Glomerular visceral epithelial cell (primary cell): ENCODE results near the gene LEUTX.
"Not testable (repeated sequence)": the region's sequence is repeated elsewhere in the genome, so short reads cannot be mapped to it uniquely, and the experiment has no call there.

Source experiments
- DNase-seq: peaks from one replicate; pipeline ENCODE4 v3.0.0-alpha.2; 2016; ENCODE audit errors: extremely low spot score

LEUTX gene, protein sequence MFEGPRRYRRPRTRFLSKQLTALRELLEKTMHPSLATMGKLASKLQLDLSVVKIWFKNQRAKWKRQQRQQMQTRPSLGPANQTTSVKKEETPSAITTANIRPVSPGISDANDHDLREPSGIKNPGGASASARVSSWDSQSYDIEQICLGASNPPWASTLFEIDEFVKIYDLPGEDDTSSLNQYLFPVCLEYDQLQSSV

GRCh38 chr19:39778763-39779162, at the start of gene LEUTX:
Gene LEUTX (plus strand): TSS chr19:39778854. CDS start chr19:39778921, 67 bp downstream.
- no peak for DNase-seq

GRCh38 chr19:39729594-39729993, 49.1 kb upstream of the LEUTX start:
- DNase-seq: no peak

DNA sequence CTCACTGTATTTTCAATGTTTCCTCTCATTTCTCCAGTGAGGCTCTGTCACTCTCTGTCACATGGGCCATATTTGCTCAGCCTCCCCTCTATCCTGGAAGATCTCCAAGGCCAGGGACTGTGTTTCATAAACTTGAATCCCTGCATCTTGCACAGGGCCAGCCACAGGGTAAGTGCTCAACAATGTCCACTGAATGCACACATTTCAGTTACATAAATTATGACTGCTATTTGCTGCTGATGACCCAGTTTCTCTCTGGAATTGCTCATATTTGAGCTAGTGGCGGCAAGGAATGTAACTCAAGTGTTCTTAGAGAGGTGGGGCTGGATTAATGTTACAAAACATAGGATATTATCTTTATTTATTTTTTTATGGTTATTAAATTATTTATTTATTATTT, 47.0 kb upstream of the LEUTX start:
- no peak for DNase-seq

- no peak for DNase-seq
Observed at GRCh38 chr19:39733841-39734240, 44.8 kb upstream of the LEUTX start.

GRCh38 chr19:39735688-39736087, 43.0 kb upstream of the LEUTX start:
- no peak for DNase-seq

DNA sequence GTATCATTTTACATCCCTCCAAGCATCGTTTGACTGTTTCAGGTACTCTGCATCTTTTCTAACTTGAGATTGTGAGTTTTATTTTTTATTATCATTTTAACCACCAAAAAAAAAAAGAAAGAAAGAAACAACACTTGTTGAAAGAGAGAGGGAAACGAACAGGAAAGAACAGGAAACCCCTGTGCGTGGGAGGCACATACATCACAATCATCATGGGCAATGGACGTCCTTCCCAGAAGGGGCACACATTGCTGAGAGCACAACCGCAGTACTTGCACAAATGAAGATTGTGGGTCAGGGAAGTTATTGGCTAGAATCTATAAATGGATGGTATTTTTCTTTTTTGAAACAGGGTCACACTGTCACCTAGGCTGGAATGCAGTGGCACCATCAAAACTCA, 42.6 kb upstream of the LEUTX start:
- no peak for DNase-seq

GRCh38 chr19:39737351-39737750, 41.3 kb upstream of the LEUTX start:
- no peak for DNase-seq

GRCh38 chr19:39737891-39738290, 40.8 kb upstream of the LEUTX start, which contains the start of gene CLC:
Gene CLC (minus strand): TSS chr19:39738029. CDS start chr19:39737952, 77 bp downstream.
- no peak for DNase-seq

DNA sequence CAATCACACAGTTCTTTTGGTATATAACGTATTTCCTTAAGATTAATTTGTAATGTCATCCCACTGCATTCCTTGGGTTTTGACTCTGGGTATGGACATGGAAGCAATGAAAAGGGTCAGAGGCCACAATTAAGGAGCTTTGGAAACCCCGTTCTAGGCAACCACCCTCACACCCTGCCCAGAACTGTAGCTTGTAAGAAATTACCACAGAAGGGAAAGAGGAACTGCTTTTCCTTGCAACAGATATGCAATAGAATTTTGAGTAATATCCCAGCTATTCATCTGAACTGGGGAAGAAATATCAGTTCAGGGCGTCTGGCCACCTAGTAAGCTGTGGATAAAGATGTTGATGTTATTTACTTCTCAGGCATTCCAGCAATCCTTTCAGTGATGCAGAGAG, 39.8 kb upstream of the LEUTX start:
- DNase-seq: no peak

- no peak for DNase-seq
Observed at GRCh38 chr19:39740395-39740794, 38.3 kb upstream of the LEUTX start.

DNA sequence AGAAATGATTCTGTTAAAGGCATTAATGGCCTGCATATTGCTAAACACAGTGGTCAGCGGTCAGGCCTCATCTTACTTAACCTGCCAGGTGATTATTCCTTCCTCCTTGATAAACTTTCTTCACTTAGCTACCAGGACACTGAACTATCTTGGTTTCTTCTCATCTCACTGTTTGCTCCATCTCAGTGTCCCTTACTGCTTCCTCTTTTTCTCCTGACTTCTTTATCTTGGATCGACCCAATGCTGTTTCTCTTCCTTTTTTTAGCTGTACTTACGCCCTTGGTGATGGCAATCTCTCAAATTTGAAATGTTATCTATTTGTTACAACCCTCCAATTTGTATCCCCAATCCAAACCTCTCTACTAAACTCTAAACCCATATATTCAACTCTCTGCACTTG, 33.0 kb upstream of the LEUTX start:
- no peak for DNase-seq

DNA sequence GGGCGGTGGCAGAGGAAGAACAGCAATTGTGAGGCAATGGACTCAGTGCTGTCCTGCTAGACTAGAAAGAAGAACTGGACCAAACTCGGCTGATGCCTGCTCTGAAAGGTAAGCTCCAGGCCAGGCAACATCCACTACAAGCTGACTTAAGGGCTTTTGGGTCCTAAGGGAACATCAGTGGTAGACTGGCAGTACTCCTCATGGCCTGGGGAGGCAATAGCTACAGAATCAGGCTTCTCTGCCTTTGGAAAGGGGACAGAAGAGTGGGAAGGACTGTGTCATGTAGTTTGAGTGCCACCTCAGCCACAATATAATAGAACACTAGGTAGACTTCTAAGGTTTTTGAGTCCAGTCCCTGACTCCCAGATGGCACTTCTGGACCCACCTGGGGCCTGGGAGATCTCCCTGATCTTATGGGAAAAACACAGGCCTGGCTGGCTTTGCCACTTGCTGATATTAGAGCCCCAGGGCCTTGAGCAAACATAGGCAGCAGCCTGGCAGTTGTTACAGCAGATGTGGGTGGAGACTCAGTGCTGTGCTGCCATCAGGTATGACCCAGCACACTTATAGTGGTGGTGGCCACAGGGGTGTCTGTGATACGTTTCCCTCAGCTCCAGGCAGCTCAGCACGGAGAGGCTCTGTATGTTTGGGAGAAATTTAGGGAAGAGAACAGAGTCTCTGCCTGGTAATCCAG, 31.7 kb upstream of the LEUTX start:
- no peak for DNase-seq

DNA sequence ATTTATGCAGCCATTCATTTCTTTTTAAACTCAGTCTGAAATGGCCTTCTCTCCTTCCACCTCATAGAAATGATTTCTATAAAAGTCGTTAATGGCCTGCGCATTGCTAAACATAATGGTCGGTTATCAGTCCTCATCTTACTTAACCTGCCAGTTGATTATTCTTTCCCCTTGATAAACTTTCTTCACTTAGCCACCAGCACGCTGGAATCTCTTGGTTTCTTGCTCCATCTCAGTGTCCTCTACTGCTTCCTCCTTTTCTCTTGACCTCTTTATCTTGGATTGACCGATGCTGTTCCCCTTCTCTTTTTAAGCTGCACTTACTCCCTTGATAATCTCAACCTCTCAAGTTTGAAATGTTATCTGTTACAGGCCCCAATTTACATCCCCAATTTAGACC, 28.7 kb upstream of the LEUTX start:
- DNase-seq: no peak

DNA sequence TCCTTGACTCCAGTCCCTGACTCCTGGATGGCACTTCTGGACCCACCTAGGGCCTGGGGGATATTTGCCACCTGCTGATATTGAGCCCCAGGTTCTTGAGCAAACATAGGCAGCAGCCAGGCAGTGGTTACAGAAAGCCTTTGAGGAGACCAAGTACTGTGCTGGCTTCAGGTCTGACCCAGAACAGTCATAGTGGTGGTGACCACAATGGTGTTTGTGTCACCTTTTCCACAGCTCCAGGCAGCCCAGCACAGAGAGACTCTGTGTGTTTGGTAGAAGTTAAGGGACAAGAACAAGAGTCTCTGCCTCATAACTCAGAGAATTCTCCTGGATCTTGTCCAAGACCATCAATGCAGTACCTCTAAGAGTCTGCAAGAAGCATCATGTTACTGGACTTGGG, 26.3 kb upstream of the LEUTX start:
- DNase-seq: no peak

GRCh38 chr19:39752795-39753194, 25.9 kb upstream of the LEUTX start:
- no peak for DNase-seq

- DNase-seq: no peak
Observed at GRCh38 chr19:39754544-39754943, 24.1 kb upstream of the LEUTX start.

GRCh38 chr19:39754971-39755370, 23.7 kb upstream of the LEUTX start:
- DNase-seq: no peak

DNA sequence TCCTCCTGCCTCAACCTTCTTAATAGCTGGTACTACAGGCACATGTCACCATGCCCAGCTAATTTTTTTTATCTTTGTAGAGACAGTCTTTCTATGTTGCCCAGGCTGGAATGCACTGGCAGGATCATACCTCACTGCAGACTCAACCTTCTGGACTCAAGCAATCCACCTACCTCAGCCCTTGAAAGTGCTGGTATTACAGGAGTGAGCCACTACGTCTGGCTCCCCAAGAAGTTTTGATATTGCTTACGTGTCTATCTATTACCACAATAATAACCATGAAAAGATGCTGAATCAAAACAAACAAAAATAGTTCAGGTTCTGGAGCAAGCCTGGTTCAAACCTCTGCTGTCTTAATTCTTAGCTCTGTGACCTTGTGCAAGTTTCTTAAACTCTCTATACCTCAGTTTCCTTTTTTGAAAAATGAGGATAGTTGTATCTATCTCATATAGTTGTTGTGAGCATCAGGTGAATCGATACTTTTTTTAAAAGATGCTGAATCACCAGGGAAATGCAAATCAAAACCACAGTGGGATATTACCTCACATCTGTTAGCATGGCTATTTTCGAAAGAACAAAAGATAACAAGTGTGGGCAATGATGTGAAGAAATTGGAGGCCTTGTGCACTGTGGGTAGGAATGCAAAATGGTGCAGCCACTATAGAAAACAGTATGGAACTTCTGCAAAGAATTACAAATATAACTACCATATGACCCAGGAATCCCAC, 19.0 kb upstream of the LEUTX start:
- DNase-seq: no peak

DNA sequence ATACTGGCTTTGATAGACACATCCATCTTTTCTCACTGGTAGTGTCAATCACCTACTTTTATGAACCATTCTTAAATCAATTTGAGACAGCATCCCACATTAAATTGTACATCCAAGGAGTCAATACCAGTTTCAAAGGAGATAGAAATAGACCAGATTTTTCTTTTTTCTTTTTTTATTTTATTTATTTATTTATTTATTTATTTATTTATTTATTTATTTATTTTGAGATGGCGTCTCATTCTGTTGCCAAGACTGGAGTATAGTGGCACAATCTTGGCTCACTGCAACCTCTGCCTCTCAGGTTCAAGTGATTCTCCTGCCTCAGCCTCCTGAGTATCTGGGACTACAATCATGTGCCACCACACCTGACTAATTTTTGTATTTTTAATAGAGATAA, 16.8 kb upstream of the LEUTX start:
- DNase-seq: not testable (repeated sequence)

GRCh38 chr19:39765091-39766076, 13.3 kb upstream of the LEUTX start:
- peak; percentile 51 for DNase-seq

DNA sequence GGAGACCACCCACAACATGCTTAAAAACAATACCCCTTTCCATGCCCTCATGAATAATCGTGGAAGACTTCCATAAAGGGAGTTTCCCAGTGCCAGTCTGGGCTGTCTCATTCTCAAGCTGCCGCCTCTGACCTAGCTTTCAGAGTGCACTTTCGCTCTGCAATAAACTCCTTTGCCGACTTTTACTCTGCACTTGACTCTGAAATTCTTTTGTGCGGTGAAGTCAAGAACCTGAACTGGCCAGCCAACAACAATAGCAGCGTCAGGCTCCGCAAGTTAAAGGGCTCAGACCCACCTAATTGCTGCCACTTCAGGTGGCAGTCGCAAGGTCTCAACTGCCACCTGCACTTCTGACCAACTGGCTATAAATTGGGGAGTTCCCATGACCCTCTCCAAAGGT, 10.3 kb upstream of the LEUTX start:
- no peak for DNase-seq

- no peak for DNase-seq
Observed at GRCh38 chr19:39768786-39769185, 9.9 kb upstream of the LEUTX start.
